DMS53 treated with DMSO at 0.1 percent for 48 hours (cell line): Measurements from ENCODE around the gene PMFBP1.
"Not testable (repeated sequence)": the region's sequence is repeated elsewhere in the genome, so short reads cannot be mapped to it uniquely, and the experiment has no call there.

Source experiments
- DNase-seq: peaks from one replicate; lab custom pipeline; 2025; ENCODE audit not compliant: unreplicated experiment; lab: John Stamatoyannopoulos, UW

PMFBP1 gene

DNA sequence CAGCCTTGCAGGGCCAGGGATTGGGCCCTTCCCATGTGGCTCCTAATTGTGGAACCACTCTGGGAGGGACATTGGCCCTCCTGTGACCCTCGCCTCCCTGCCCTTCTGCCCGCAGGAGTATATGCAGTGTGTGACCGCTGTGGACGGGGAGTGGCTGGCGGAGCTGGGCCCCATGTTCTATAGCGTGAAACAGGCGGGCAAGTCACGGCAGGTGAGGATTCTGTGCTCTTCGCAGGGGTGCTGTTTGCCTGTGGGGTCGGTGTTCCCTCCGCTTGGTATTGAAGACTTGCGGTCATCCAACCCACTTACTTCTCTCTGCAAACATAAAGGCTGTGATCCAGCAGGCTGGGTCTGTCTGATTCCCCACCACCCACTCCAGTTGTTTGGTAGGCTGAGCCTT, 62.7 kb downstream of the PMFBP1 start:
- no peak for DNase-seq

DNA sequence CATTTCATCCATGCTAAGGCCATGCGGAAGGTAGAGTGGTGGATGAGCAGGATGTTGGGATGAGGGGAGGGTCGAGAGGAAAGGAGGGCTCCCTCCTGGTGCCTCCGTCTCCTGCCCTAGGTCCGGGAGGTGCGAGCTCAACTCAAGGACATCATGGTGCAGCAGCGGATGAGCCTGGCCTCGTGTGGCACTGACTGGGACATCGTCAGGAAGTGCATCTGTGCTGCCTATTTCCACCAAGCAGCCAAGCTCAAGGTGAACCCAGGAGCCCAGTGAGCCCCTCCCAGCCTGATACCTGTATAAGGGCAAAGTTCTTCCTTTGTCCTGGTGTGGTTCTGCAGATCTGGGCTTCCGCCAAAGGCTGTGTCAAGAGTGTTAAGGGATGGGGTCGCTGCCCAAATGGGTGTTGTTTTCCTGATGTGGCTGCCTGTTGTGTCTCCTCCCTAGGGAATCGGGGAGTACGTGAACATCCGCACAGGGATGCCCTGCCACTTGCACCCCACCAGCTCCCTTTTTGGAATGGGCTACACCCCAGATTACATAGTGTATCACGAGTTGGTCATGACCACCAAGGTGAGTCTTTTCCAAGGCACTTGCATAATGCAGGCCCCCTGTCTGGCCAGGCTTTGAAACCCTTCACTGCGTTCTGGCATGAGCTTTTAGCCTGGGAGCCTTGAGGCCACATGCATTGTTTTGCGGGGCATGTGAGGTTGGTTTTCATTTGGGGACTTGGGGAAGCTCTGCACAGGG, 63.4 kb downstream of the PMFBP1 start:
- DNase-seq = no peak

DNA sequence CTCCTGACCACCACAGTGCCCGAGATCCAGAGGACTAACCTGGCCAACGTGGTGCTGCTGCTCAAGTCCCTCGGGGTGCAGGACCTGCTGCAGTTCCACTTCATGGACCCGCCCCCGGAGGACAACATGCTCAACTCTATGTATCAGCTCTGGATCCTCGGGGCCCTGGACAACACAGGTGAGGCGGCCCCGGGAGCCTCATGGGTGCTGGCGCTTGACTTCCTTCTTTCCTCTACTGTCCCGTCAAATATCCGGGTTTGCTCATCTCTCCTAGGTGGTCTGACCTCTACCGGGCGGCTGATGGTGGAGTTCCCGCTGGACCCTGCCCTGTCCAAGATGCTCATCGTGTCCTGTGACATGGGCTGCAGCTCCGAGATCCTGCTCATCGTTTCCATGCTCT, 64.6 kb downstream of the PMFBP1 start:
- DNase-seq = no peak

DNA sequence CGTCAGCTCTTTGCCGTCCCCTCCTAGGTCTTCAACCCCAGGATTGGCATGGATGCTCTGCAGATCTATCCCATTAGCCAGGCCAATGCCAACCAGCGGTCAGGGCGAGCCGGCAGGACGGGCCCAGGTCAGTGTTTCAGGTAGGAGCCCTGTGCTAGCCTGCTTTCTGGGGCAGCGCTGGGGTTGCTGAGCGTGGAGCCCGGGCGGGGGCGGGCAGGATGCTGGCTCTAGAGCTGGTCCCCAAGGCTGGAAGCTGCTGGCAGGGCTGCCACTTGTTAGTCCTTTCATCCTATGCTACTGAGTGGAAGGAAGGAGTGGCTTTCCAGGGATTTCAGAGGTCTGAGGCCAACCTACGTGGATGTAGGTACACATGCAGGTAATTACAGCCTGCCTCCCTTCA, 66.0 kb downstream of the PMFBP1 start:
- DNase-seq = no peak

DNA sequence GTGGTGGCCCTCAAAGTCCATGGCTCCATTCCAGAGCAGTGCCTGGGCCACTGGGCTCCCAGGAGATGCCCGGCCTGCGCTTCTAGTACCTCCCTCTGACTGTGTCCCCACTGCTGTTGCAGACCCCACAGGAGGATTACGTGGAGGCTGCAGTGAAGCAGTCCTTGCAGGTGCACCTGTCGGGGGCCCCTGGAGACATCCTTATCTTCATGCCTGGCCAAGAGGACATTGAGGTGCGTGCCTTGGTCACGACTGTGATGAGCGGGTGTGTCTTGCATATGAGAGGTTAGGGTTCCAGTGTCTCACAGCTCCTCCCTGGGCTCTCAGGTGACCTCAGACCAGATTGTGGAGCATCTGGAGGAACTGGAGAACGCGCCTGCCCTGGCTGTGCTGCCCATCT, 67.0 kb downstream of the PMFBP1 start:
- DNase-seq = no peak

DNA sequence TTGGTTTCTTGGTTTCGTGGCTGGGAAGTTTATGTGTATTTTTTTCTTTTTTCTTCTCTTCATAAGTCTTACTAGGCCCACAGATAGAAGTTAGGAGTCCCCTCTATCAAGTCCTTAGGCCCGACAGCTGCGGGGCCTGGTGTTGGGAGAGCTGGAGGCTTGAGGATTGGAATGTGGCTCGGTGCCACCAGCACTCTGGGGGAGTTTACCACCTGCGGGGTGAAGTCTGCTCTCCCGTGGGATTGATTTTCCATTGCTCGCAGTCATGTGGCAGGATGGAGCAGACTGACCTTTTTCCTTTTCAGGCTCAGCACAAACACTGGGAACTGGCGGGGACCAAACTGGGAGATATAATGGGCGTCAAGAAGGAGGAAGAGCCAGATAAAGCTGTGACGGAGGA, 70.8 kb downstream of the PMFBP1 start:
- DNase-seq = no peak

DNA sequence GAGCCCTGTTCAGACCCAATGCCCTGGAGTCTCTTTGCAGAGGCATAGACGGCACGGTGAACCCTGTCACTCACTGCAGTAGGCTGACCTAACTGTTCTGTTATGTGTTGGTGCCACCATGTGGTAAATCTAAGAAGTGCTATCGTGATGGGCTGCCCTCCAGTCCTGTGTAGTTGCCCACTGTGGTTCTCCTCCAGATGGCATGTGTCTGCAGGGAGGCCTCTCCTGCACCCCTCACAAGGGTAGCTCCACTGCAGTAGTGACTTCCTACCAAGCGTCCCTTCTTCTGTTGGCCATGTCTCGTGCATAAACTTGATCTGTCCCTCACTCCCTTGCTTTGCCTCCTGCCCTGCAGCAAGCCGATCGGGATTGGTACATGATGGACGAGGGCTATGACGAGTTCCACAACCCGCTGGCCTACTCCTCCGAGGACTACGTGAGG, 72.6 kb downstream of the PMFBP1 start:
- peak; percentile 1 for DNase-seq

DNA sequence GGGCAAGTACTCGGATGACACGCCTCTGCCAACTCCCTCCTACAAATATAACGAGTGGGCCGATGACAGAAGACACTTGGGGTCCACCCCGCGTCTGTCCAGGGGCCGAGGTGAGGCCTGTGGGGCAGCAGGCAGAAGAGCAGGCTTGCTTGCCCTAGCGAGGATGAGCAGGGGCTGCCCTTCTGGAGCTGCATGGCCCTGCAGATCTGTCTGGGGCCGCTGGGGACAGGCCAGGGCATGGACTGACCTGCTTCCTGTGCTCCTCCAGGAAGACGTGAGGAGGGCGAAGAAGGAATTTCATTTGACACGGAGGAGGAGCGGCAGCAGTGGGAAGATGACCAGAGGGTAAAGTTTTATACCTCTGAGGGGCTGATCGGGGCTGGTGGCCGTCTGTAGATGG, 73.0 kb downstream of the PMFBP1 start:
- DNase-seq = no peak

DNA sequence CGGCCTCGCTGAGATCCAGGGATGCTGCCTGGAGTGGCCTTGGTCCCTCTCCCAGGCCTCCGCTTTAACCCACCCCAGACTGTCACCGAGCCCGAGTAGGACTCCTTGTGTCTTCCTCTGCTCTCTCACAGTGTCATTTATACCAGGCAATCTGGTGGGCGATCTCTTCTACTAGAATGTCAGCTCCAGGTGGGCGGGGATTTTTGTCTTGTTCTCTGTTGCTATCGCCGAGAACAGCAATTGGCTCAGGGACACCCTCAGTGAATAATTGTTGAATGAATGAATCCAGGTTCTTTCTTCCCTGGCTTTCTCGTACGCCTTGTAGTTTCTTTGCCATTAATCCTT, 77.7 kb downstream of the PMFBP1 start:
- no peak for DNase-seq

DNA sequence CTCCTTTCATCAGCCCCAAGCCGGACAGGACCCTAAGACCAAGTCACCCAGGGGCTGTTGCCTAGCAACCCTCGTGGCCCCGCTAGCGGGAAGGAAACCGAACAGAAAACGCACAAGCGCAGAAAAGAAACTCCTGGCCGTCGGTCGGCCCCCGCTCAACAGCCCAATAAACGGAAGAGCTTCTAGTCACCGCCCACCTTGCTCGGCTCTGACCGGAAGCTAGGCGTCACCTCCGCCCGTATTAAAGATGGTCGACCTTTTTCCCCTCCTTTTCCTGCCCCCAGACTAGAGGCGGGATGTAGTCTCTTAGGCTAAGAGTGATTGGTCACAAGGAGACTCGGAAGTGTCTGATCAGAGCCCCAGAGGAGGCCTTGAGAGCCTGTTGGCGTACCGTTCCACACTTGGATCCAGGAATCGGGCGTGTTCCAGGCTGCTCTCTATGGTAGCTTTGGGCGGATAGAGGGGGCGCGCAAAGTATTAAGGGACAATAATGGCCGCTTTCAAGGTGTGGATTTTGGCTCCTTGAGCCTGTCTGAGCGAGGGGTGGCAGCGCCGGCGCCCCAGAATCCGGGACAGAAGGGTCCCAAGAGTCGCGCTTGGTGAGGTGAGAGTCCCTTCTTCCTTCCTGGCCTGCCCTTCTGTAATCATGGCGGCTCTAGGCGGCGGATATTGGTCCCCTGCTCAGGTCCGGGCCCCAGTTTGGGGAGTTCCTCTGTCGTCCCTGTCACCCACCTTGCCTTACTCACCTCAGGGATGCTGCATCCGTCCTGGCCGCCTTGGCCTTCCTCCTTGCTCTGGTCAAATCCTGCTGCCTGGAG, 78.3 kb downstream of the PMFBP1 start, which contains the start of the genes DHX38 and TXNL4B:
Gene DHX38, plus strand, starts transcription at position 400 of the 818 bp plus-strand sequence. CDS start 2,311 bp downstream, outside the sequence.
Gene TXNL4B, minus strand, starts transcription at position 173 of the 818 bp plus-strand sequence. CDS start 2,871 bp downstream, outside the sequence.
- peak; percentile 92 for DNase-seq

DNA sequence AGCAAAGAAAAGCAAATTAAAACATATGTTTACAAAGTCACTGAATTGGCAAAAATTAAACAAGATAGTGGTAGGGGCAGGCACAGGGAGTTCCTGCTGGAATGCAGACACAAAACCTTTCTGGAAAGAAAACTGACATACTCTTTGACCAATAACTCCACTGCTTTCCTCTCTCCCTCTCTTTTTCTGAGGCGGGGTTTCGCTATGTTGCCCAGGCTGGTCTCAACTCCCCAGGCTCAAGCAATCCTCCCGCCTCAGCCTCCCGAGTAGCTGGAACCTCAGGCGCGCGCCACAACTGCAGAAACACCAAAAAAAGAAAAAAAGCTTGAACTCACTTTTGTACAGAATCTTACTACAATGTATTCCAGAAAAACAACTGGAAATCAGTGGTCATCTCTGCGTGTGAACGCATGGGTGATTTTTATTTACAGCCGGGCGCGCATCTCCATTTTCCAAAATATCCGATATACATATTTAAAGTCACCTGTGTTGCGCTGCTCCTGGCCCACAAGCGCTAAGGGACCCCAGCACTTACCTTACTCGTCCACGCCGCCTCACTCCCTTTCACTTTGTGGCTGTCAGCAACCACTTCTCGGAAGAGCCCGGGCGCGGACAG, 79.0 kb downstream of the PMFBP1 start:
- no peak for DNase-seq

DNA sequence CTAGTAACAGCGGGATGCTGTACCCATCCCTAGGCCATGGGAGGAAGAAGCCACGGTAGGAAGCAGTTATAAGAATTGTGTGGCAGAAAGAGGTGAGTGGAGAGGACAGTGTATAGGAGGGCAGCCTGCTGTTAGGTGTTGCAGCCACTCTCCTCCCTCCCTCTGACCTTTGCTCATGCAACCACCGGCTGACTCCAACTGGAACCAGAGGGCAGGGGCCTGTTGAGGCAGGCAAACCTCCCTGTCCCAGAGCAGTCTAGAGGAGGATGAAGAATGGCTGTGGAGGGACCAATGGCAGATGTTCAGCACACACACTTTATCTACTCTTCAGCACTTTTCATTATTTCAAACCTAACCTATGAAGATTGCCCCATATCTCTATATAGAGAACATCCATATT, 80.7 kb downstream of the PMFBP1 start:
- no peak for DNase-seq

DNA sequence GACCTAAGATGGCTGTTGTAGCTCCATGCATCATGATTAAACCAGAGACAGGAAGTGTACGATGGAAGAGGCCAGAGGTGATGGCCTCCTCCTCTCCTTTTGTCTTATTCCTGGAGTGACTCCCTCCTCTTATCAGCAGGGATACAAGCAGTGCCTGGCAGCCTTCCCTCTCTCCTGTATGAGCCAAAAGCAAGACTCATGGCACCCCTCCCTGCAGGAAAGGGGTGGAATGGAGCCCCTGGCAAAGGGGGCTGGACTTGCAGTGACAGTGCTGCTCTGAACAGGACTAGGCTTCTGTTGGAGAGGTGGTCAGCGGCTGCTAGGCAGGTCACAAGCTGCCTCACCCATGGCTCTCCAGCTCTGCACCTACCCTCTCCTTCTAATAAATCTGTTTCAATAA, 87.0 kb downstream of the PMFBP1 start:
- no peak for DNase-seq

DNA sequence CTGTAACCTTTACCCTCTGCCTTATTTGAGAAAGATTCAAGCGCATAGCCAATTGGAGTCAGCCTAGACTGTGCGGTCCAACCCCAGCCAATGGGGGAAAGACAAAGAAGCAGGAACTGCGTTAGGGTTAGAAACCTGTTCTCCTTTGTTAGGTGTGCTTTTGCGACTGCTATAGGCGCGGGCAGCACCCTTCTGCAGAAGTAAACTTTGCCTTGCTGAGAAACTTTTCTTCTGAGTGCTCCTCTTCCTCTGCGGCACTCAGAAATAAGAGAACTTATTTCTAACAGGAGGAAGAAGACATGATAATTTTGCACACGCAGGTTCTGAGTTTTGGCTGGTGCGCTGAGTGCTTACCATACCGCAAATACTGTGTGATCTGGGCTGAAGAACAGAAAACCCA, 87.5 kb downstream of the PMFBP1 start:
- no peak for DNase-seq

DNA sequence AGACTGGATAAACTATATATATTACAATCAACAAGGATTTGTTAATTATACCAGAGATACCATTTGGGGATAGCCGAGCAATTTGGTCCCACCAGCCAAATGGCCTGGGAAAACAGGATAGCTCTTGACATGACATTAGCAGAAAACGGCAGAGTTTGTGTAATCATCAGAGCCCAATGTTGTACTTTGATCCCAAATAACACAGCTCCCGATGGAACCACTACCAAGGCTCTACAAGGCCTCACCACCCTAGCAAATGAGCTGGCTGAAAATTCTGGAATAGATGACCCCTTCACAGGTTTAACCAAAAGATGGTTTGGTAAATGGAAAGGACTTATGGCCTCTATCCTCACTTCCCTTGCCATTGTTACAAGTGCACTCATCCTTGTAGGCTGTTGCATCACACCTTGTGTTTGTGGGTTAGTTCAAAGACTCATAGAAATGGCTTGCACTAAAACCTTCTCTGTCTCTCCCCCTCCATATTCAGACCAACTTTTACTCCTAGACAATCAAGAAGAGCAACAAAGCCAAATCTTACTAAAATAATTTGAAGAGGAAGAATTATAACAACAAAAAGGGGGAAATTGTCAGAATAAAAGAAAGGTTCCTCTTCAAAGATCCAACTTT, 88.1 kb downstream of the PMFBP1 start:
- DNase-seq = no peak

DNA sequence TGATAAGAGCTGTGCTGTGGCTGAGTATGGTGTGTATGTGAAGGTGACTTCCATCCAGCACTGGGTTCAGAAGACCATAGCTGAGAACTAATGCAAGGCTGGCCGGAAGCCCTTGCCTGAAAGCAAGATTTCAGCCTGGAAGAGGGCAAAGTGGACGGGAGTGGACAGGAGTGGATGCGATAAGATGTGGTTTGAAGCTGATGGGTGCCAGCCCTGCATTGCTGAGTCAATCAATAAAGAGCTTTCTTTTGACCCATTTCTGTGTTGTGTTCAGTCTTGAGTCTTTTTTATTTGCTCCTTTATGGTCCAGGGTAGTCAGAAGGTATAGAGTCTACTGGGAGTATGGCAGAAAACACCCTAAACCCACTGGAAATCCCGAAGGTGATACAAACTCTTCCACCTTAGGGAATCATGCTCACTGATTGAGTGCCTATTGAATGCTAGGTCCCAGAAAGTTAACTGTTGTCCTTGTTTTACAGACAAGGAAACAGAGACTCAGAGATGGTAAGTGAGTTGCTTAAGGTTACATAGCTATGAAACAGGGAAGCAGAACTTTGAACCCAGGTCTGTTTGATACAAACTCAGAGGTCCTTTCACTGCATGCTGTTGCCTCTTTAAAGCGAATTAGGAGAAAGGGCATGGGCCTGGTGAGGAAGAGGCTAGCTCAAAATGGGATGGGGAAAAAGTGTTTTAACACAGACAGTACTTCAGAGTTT, 94.8 kb downstream of the PMFBP1 start:
- DNase-seq = not testable (repeated sequence)

DNA sequence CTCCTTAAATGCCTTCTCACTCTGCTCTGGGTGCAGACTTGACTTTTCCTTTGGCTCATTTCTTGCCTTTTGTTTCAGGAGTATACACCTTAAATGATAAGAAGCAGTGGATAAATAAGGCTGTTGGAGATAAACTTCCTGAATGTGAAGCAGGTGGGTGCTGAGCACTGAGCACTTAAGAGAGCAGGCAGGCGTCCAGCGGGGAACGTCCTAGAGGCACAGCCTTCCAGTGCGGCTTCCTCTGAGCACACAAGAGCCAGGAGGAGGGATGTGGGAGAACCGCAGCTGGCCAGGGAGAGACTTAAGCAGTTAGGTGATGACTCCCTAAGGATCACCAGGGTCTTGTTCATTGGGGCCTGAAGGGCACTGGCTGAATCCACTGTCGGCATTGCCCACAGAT, 96.9 kb downstream of the PMFBP1 start:
- DNase-seq = not testable (repeated sequence)

DNA sequence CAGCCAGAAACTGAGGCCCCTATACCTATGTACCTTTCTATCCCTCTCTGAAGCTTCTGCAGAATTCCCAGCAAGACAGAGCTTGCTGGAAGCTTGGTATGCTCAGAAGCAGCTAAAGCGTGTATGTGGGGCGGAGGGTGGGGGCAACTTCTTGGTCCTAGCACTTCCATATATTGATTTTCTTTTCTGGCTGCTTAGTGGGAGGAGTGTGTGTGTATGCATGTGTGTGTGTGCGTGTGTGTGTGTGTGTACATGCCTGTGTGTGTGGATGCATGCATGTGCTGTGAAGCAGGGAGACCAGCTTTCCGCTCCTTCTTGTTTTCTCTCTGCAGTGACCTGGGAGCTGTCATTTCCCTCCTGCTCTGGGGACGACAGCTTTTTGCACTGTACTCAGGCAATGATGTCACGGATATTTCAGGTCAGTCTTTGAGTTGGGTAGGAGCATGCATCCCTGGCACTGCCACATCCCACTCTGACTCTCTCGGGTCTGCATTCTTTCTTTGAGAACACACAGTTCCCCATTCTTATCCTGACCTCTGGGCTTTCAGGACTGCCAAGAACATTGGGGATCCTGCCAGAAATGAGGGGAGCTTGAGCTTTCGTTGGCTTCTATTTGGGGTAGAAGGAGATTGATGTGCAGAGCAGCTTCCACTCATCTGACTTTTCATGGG, 98.3 kb downstream of the PMFBP1 start:
- DNase-seq = no peak

DNA sequence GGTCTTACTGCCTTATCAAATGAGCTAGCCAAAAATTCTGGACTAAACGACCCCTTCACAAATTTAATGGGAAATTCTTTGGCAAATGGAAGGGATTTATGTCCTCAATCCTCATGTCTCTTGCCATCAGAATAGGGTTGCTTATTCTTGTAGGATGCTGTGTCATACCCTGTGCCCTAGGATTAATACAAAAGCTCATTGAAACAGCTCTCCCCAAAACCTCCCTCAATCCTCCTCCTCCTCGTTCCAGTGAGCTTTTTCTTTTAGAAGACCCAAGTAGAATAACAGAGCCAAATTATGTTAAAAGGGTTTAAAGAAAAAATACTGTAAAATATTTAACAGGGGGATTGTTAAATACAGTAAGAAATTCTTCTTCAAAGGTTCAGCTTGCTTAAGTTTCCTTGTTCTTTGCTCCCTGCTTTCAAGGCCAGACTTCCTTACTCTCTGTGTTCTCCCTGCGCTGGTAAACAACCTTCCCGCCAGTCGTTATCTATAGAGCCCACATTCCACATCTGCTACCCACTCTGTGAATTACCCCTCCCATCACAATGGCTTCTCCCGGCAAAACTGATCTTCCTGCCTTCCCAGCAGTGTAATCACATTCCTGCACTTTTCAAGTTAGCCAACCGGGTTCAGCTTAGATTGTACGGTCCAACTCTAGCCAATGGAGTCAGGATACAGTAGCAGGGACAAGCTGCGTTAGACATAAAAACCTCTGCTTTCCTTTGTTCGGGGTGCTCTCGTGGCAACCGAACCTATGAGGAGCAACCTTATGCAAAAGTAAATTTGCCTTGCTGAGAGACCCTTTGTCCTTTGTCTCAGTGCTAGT, 99.2 kb downstream of the PMFBP1 start:
- DNase-seq = no peak
